Activated naive CD4-positive, alpha-beta T cell treated with anti-CD3 and anti-CD28 coated beads, Interleukin-2, amount 50 U/mL, for 16 hours (primary cell): ENCODE measurements around the gene ABTB1.

Source experiments
- DNase-seq: peaks from one replicate; pipeline ENCODE4 v3.0.0-alpha.2; 2020

ABTB1 gene

DNA sequence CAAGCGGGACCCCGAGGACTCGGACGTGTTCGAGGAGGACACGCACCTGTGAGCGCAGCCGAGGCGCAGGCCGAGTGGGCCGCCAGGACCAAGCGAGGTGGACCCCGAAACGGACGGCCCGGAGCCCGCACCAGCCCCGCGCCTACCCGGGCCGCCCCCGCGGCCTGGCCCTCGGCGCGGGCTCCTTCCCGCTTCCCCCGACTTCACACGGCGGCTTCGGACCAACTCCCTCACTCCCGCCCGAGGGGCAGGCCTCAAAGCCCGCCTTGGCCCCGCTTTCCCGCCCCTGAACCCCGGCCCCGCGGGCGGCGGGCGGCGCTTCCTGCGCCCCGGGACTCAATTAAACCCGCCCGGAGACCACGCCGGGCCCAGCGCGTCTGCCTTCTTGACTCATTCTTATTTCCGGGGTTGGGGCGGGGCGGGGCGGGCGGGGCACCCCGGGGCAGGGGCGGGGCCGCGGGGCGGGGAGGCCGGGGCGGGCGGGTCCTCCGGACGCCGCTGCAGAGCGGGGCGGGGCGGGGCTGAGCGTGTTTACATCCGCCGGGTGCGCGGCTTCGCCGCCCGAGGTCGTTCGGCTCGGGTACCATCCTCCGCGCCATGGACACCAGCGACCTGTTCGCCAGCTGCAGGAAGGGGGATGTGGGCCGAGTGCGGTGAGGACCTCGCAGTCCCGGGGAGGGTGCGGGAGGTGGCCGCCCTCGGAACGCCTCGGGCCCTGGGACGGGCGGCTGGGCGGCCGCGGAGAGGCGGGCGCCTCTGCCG, at the start of gene ABTB1:
Gene ABTB1 (plus strand): TSS at position 524 of the 762 bp plus-strand sequence. CDS start 74 bp downstream, at position 598.
- DNase-seq = peak; percentile 89

DNA sequence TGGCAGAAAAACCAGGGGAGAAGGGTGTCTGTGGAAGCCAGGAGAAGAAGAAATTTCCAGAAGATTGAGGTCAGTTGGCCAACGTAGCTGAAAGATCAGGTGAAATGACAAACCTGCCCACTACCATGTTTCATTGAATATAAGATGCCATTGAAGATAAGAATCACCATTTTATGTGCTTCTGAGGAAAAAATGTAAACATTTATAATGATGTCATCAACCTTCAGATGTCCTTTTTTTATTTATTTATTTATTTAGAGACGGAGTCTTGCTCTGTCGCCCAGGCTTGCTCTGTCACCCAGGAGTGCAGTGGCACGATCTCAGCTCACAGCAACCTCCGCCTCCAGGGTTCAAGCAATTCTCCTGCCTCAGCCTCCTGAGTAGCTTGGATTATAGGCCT, 48.7 kb upstream of the ABTB1 start:
- no peak for DNase-seq

DNA sequence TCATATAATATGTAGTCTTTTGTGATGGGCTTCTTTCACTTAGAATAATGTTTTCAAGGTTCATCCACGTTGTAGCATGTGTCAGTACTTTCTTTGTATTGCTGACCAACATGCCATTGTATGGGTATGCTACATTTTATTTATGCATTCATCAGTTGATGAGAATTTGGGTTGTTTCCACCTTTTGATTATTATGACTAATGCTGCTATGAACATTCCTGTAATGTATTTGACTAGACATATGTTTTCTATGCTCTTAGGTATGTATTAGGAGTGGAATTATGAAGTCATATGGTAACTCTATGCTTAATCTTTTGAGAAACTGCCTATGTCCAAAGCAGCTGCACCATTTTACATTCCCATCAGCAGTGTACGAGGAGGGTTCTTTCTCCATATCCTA, 46.9 kb upstream of the ABTB1 start:
- no peak for DNase-seq

DNA sequence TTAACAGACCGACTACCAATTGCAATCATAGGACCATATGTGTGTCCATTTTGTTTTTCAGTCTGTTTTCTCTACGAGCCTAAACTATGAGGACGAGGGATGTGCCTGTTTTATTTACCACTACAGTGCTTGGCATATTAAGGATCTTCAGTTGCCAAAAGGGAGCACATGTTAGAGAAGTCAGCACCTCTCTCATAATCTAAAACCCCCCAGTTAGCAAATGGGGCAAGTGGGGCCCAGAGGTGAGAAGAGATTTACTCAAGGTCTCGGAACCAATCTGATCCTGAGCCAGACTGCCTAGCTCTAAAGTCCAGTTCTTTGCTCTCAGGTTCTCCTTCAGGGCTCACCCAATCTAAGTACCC, 44.3 kb upstream of the ABTB1 start:
- no peak for DNase-seq

DNA sequence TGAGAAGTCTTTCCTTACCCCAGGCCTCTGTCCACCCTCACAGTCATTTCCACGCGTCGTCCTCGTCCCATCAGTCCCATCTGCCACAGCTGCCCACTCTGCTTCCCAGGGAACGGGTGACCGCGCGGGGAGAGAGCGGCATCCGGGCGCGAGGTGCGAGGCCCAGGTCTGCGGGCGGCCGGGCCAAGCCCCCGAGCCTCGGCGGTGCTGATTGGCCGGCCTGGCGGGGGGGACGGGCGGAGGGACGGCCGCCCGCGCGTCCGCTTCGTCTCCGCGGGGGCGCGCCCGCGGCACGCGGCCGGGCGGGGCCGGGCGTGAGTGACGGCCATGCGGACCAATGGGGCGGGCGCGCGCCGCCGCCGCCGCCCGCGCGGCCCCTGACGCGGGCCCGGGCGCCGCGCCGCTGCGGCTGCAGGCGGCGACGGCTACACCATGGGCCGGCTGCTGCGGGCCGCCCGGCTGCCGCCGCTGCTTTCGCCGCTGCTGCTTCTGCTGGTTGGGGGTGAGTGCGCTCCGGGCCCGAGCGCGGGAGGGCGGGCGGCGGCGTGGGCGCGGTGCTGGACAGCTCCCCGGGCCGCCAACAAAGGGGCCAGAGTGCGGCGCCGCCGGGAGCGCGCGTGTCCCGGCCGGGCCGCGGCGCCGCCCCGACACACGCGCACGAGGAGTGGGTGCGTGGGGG, 43.8 kb upstream of the ABTB1 start, which contains the start of gene PODXL2:
Gene PODXL2 (plus strand): TSS at position 398 of the 679 bp plus-strand sequence. CDS start 35 bp downstream, at position 433.
- peak; percentile 34 for DNase-seq

DNA sequence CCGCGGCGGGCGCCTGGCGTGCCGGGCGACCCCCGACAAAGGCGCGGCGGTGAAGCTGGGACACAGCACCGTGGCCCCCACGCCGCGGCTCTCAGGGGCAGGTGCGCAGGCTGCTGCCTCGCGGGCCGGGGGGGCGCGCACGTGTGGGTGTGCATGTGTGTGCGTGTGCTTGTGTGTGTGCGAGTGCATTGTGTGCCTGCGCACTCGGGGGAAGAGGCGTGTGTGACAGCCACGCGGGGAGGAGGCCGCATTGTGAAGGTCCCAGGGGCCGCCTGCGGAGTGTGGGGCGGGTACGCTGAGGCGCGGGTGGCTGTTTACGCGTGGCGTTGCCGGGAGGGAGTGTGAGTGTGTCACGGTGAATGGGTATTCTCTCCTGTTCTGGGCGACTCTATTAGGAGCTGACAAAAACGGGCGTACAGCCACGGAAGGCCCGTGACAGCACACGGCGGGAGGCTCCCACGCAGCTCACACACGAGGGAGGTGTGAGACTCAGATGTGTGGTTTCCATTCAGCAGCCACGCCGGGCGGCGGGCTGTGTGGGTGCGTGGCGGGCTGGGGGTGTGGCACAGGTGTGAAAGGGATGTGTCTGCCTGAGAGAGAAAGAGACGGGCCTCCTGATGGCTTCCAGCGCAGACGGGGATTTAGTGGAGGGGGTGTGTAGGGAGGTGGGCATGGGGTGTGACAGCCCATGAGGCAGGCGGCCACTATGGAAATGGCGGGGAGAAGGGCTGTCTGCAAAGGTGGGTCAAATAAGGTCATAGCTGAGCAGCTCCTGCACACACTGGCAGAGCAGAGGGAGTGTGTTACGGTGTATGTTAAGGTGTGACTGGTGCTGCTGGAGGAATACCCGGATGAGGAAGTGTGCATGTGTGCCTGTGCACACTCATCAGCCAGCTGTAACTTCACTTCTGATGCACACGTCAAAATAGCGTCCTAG, 43.0 kb upstream of the ABTB1 start:
- DNase-seq = peak; percentile 58

DNA sequence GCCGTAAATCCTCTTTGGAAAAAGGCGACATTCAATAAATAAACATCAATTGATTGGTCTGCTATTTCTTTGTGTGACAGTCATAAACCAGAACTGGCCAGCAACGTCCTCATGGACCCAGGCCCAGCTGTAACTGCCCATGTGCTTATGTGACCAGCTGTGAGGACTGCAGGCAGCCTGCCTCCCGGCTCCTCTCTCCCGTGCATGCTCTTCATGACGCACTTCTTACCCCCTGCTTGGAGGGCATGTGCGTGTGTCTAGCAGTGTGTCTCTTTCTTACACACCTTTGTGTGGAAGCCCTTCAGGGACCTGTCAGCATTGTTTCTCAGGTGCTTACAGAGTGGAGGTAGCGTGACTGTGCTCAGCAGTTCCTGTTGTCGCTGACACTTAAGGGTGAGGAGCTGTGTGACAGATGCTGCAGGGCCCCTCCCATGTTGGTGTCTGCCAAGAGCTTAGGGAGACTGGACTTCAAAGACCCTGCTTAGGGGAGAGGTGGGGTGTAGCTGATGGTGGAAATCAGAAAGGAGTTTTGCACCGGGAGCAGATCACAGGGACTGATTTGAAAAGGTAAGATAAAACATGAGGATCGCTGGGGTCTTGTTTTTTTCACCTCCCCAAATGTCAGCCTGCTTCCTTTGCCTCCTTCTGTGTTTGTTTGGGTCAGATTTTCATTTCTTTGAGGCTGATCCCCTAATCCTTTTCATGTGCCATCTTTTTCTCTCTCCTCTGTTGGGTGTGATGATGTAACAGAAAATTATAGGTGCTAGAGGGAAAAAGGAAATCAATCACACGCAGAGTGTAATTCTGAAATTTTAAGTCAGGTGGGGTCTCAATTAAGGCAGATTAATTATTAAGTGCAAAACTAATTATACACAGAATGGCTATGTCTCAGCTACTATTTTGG, 41.7 kb upstream of the ABTB1 start:
- DNase-seq = no peak

DNA sequence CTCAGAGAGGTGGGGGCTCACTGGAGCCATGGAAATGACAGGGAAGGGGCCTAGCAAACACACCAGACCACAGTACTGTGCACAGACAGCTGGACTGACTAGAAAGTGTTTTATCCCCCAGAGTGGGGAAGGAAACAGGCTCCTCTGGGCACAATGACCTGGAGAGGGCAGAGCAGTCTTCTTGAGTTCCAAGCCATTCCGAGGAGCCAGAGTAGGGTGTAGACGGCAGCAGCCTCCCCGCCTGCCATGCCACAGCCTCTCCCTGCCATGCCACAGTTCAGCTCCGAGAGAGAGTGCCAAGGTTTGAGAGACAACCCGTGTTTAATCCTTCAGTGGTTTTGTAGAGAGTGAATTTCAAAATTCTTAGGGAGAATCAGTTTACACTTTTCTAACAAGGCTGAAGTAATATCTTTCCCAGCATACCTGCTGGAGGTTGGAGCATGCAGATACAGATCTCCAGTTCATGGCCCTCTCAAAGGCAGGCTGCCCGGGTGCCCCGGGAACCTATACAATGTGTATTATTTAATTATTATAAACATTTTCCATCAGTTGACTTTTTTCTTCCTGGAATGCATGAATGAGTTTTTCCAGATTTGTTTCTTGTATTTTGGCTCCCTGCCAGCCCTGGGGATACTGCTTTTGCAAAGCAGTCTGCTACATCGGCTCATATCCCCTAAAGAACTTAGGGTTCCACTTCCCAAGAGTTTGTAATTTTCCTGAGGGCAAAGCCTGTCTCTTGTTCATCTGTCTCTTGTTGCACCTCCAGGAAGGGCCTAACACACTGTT, 40.5 kb upstream of the ABTB1 start:
- DNase-seq = no peak

DNA sequence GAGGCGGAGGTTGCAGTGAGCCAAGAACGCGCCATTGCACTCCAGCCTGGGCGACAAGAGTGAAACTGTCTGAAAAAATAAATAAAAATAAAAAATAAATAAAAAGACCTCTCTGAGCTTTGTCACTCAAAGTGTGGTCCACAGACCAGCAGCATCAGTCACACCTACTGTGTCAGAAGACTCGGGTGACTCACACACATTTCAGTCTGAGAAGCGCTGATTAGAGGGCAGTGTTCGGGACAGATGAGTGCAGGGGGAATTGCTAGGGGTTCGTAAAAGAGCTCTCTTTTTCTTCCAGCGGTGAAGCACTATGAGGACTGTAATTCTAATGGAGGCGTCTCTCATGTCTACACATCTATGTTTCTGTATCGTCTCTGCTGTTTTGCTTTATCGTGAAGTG, 38.1 kb upstream of the ABTB1 start:
- no peak for DNase-seq

DNA sequence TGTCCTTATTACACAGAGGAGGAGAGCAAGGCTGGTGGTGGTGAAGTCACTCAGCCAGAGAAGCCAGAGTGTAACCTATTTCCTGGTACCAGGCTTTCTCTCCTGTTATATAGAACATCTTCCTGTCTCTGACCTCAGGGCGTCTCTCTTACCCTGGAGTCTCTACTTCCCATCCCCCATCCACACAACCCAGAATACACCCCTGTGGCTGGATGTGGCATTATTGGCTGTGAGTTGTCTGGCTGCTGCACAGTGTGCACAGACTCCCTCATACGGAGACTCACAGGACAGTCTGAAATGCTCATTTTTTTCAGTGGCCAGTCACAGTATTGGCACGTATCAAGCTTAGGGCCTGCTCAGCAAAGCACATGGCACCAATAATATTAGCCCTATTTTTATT, 35.2 kb upstream of the ABTB1 start:
- DNase-seq = no peak

DNA sequence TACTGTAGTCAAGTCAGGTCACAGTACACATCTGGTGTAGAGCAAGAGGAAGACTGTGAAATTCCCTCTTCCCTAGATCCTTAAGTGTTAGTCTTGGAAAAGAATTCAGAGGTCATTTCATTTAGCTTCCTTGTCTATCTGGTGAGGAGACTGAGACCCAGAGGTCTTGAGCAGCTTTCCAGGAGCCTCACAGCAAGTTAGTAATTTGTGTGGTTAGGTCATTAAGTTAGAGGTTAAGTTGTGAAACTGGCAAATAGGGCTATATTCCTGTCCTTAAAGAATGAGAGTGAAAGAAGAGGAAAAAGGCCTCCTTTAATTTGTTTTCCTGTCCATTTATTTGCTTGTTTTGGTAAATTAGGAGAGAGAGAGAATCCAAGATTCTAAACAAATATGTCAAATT, 34.8 kb upstream of the ABTB1 start:
- DNase-seq = no peak

DNA sequence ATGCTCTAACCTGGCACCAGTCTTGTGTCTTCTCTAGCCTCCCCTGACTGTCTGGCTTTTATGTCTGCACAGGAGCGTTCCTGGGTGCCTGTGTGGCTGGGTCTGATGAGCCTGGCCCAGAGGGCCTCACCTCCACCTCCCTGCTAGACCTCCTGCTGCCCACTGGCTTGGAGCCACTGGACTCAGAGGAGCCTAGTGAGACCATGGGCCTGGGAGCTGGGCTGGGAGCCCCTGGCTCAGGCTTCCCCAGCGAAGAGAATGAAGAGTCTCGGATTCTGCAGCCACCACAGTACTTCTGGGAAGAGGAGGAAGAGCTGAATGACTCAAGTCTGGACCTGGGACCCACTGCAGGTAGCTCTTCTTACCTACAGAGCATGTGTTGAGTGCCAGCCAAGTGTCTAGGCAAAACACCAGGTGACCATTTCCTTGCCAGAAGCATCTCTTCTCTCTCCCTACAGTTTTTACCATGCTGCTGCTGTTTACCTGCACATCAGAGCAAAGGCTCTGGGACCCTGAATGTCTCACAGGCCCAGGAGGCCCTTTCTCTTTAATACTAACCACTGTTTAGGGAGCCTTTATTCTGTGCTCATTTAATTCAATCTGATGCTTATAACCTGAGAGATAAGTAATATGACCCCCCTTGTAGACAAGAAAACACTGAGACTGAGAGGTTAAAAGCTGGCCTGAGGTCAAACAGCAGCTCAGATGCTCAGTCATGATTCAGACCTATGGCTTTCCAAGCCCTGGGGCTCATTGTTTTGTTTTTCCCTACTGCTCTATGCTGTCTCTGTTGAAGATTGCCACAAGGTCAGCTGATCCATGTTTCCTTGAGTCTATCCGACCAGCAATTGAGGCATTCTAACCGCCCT, 33.3 kb upstream of the ABTB1 start:
- DNase-seq = no peak

DNA sequence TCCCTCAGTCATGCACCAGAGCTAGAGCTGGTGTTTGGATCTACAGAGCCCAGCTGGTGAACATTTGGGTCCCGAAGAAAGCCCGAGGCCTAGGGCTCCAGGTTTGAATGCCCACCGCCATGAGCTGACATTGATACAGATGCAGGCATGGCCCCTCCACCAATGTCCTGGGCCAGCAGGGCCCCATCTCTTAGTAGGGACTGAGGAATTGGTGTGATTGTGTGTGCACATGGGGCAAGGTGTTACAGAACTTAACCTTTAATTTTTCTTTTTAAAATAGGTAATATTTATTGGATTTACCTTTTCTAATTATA, 32.8 kb upstream of the ABTB1 start:
- no peak for DNase-seq

DNA sequence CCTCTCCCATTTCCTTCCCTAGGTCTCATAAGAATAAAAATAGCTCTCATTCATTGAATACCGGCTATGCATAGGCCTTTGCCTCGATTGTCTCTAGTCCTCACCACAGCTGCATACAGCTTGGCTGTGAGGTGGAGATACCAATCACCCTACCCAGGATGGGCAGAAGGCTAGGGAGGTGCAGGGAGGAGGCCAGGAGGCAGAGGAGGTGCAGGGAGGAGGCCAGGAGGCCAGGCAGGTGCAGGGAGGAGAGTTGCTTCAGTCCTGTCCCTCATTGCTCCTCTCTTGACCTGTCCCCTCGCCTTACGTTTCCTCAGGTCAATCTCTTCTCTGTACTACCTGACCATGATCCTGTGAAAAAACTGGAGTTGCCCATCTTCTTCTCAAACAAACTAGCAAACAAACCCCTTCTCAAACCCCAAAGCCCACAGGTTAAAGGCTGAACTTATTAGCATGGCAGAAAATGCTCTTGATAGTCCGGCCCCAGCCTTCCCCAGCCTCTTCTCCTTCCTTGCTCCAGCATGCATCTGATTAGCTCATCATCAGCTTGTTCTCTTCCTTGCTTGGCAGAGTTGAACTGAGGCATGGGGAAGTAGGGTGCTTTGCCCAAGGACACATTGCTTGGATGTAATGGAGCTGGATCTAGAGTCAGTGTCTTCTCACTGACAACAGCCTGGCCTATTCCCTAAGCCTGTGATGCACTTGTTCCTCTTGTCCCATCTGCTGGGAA, 27.9 kb upstream of the ABTB1 start:
- DNase-seq = no peak

DNA sequence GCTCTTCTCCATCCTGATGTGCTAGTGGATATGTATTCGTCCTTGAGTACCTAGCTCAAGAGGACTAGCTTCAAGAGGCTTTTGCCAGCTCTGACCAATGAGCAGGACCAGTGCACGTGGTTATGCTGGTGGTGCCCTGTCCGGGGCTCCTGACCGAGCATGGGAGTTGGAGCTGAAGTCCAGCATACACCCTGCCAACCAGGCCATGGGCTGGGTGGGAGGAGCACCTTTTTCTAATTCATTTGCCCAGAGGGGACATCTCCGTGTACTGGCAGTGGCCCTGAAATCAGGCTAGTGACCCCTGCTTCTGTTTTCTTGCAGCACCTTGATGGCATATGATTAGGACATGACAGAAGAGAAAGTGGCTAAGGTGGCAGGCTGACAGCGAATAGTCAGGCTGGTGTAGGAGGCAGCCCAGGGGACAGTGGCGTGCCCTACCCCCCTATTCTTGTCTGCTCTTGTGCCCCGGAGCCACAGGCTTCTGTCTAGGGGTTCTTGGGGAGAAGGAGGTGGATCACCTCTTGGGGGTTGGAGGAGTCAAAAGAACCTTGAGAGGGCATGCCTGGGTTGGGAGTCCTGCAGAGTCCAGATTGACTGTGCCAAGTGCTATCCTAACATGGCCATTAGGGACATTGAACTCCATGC, 27.3 kb upstream of the ABTB1 start:
- DNase-seq = no peak

DNA sequence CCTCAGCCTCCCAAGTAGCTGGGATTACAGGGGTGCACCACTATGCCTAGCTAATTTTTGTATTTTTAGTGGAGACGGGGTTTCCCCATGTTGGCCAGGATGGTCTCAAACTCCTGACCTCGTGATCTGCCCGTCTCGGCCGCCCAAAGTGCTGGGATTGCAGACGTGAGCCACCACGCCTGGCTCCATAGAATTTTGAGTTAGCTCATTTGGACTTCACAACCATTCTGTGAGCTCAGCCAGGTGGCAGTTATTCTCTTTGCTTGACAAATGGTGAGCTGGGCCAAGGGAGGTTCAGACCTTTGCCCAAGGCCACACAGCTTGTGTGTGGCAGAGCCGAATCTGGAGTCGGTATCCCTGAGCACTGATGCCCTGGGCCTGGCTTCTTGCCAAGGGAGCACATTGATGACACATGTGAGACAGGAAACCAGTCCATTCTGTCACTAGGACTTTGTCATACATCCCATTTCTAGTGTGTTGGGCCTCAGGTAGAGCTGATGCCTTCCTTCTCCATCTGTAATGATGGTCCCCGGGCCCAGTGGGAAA, 26.2 kb upstream of the ABTB1 start:
- no peak for DNase-seq

DNA sequence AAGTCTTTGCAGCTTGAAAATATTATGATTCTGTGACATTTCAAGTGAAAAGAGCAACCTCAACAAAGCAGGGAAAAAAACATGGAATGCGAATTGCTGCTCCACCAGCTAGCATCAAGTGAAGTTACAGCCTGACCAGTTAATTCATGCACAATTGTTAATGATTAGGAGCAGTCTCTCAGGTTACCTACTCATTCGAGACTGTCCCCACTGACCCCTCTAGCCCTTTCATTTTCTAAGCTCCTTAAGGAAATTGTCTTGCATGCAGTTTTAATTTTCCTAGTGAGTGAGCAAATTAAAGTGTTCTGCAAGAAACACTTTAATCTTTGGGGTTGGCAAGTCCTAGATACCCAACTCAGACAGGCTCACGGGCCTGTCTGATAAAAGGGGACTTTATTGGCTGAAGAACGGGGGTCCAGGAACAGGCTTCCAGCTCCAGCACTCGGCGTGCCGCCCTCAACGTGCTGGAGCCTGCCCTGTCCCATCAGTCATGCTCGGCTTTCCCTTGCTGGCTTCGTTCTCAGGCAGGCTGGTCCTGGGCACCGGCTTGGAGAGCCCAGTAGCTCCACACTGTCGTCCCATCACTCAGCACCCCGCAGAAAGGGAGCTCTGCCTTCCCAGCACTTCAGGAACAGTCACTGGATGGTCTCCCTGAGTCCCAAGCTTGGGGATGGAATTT, 25.4 kb upstream of the ABTB1 start:
- DNase-seq = no peak

DNA sequence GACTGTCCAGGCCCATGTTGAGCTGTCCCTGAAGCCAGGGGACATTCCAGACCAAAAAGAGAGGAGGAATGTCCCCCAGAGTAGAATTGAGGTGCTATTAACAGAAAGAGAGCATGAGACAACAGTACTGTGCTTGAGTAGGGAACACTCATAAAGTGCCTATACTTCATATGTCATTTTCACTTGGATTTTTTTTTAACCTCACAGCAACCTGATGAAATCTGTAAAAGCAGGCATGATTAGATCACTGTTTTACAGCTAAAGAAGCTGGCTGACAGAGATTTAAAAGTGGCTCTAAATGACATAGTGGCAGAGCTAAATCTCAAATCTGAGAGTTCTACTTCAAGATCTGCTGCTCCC, 24.9 kb upstream of the ABTB1 start:
- no peak for DNase-seq

DNA sequence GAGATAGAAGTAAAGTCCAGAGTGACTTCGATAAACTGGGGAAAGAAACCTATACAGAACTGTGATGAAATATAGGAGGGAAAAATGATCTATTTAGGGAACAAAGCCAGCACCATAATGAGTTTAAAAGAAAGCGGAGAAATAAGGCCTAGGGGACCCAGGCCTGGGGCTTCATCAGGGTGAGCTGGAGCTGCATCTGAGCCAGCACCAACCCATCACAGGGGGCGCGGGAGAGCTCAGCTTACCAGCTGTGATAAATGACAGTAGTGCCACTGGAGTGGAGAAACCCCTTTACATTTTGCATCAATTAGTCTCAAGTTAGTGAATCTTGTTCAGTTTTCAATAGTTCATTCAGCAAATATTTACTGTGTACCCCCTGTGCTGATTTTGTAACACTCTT, 22.5 kb upstream of the ABTB1 start:
- no peak for DNase-seq
